ENCODE measurements around the gene CEP43.
A peak's percentile ranks its signal among the peaks of the same experiment; 100 is the strongest.

GRCh38 chr6:166997768-166998255 is 1.4 kb upstream of the CEP43 start:
- TF ChIP-seq, protein P1, sequence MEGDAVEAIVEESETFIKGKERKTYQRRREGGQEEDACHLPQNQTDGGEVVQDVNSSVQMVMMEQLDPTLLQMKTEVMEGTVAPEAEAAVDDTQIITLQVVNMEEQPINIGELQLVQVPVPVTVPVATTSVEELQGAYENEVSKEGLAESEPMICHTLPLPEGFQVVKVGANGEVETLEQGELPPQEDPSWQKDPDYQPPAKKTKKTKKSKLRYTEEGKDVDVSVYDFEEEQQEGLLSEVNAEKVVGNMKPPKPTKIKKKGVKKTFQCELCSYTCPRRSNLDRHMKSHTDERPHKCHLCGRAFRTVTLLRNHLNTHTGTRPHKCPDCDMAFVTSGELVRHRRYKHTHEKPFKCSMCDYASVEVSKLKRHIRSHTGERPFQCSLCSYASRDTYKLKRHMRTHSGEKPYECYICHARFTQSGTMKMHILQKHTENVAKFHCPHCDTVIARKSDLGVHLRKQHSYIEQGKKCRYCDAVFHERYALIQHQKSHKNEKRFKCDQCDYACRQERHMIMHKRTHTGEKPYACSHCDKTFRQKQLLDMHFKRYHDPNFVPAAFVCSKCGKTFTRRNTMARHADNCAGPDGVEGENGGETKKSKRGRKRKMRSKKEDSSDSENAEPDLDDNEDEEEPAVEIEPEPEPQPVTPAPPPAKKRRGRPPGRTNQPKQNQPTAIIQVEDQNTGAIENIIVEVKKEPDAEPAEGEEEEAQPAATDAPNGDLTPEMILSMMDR (IDR thresholded peaks at IDR 0.05), result peak; percentile 50
- no peak for TF ChIP-seq EZH2phosphoT487 (IDR thresholded peaks at IDR 0.05)

Measured in neural progenitor cell (in vitro differentiated cells).